Neuronal stem cell (in vitro differentiated cells): ENCODE results near the gene ERFL.

Experiments
- DNase-seq: peaks from one replicate; pipeline ENCODE4 v3.0.0-alpha.2; 2013; ENCODE audit warnings: low spot score
- H2AFZ ChIP-seq: one replicate; pipeline ENCODE4 v1.6.1; 2013; ENCODE audit warnings: mild to moderate bottlenecking, low read length, inconsistent platforms
- H2AK5ac ChIP-seq: 2 replicates; pipeline ENCODE4 v1.6.1; 2013; ENCODE audit warnings: low read depth, mild to moderate bottlenecking, inconsistent platforms, low read length, moderate library complexity, mixed read lengths
- H2BK120ac ChIP-seq: 2 replicates; pipeline ENCODE4 v1.6.1; 2013; ENCODE audit warnings: low read depth, mild to moderate bottlenecking, inconsistent platforms, low read length, moderate library complexity, mixed read lengths
- H2BK12ac ChIP-seq: one replicate; pipeline ENCODE4 v1.6.1; 2013; ENCODE audit warnings: low read length, inconsistent platforms
- H2BK15ac ChIP-seq: 2 replicates; pipeline ENCODE4 v1.6.1; 2013; ENCODE audit warnings: mild to moderate bottlenecking, low read length, inconsistent platforms, mixed read lengths
- H2BK5ac ChIP-seq: one replicate; pipeline ENCODE4 v1.6.1; 2013; ENCODE audit warnings: inconsistent platforms, mild to moderate bottlenecking, low read length, moderate library complexity
- H3K14ac ChIP-seq: one replicate; pipeline ENCODE4 v1.6.1; 2013; ENCODE audit warnings: low read length, inconsistent platforms
- H3K18ac ChIP-seq: 2 replicates; pipeline ENCODE4 v1.6.1; 2013; ENCODE audit warnings: low read length, inconsistent platforms
- H3K23ac ChIP-seq: 2 replicates; pipeline ENCODE4 v1.6.1; 2013; ENCODE audit warnings: low read depth, mild to moderate bottlenecking, mixed read lengths, low read length, inconsistent platforms; ENCODE audit not compliant: poor library complexity
- H3K27ac ChIP-seq: replicated peaks from 3 replicates; pipeline ENCODE4 v1.5.1; 2013; ENCODE audit warnings: low read length, inconsistent platforms
- H3K27me3 ChIP-seq, 3 experiments: 2 replicates each; pipeline ENCODE4 v1.6.1; 2013; ENCODE audit warnings: low read length in 3 of 3, mild to moderate bottlenecking in 2 of 3, inconsistent platforms in 1 of 3, low read depth in 1 of 3, mixed read lengths in 1 of 3, moderate library complexity in 1 of 3; ENCODE audit not compliant: control insufficient read depth in 3 of 3, insufficient read depth in 3 of 3
- H3K36me3 ChIP-seq, 2 donors: replicated peaks in 1 of 2; 2 replicates each; pipeline ENCODE4 v1.6.1; 2013; ENCODE audit warnings: low read length in 2 of 2; ENCODE audit not compliant: control insufficient read depth in 2 of 2, insufficient read depth in 2 of 2
- H3K4ac ChIP-seq: 2 replicates; pipeline ENCODE4 v1.6.1; 2013; ENCODE audit warnings: inconsistent platforms, mild to moderate bottlenecking, low read length, moderate library complexity
- H3K4me1 ChIP-seq, 2 donors: 1 replicate in 1 of 2; 2 replicates in 1 of 2; pipeline ENCODE4 v1.6.1; 2013; ENCODE audit warnings: low read length in 2 of 2, low read depth in 1 of 2; ENCODE audit not compliant: control insufficient read depth in 2 of 2, insufficient read depth in 1 of 2
- H3K4me2 ChIP-seq: one replicate; pipeline ENCODE4 v1.6.1; 2013; ENCODE audit warnings: mild to moderate bottlenecking, low read length, inconsistent platforms; ENCODE audit not compliant: insufficient read depth, poor library complexity, severe bottlenecking
- H3K4me3 ChIP-seq, 2 donors: 2 replicates each; pipeline ENCODE4 v1.5.1; 2013; ENCODE audit warnings: low read length in 2 of 2, mild to moderate bottlenecking in 2 of 2, inconsistent platforms in 1 of 2, moderate library complexity in 1 of 2
- H3K79me1 ChIP-seq: one replicate; pipeline ENCODE4 v1.6.1; 2013; ENCODE audit warnings: low read depth, mild to moderate bottlenecking, inconsistent platforms, low read length, moderate library complexity
- H3K9ac ChIP-seq: one replicate; pipeline ENCODE4 v1.6.1; 2013; ENCODE audit warnings: mild to moderate bottlenecking, low read depth, low read length, inconsistent platforms; ENCODE audit not compliant: poor library complexity
- H3K9me3 ChIP-seq, 2 donors: replicated peaks in 1 of 2; 2 replicates each; pipeline versions ENCODE3 to v1.6.1; 2013; ENCODE audit warnings: low read length in 2 of 2, mild to moderate bottlenecking in 2 of 2, inconsistent platforms in 1 of 2, low read depth in 1 of 2, mixed read lengths in 1 of 2, moderate library complexity in 1 of 2; ENCODE audit not compliant: control insufficient read depth in 2 of 2, insufficient read depth in 1 of 2
- H4K8ac ChIP-seq: one replicate; pipeline ENCODE4 v1.6.1; 2013; ENCODE audit warnings: low read depth, mild to moderate bottlenecking, inconsistent platforms, low read length, moderate library complexity
- H4K91ac ChIP-seq: one replicate; pipeline ENCODE4 v1.6.1; 2013; ENCODE audit warnings: low read length, low read depth, mild to moderate bottlenecking, inconsistent platforms; ENCODE audit not compliant: poor library complexity
- WGBS, 2 donors: extraction: QIAGEN DNeasy Blood & Tissue Kit; methylation state at CpG; one replicate each; pipeline ENCODE4 v1.1.7; 2013; ENCODE audit warnings: missing lambda C conversion rate in 2 of 2, mixed read lengths in 1 of 2; ENCODE audit not compliant: insufficient read length in 2 of 2, insufficient replicate concordance in 1 of 2; ENCODE audit errors: extremely low coverage in 2 of 2; 5-methylcytosine and 5-hydroxymethylcytosine counted together

Gene ERFL

GRCh38 chr19:41909706-41910105 is 18.5 kb downstream of the ERFL start:
- H3K27me3 ChIP-seq: peaks cover 24 to 50% (median 40%) of the 10 kb centered on the region in 3 experiments
- H2AFZ ChIP-seq: no peak overlapping the region
- H3K4me1 ChIP-seq: peaks cover 0 to 4% of the 10 kb centered on the region in 2 donors
- no peak overlapping the region for H3K9ac ChIP-seq
- no peak overlapping the region for H3K27ac ChIP-seq
- no peak overlapping the region for H4K8ac ChIP-seq
- DNase-seq: no peak
- no peak overlapping the region for H3K4me2 ChIP-seq
- H2BK5ac ChIP-seq: no peak overlapping the region
- no CpG with 5 or more reads among the region's 13 CpGs for WGBS, 2 donors
- H3K18ac ChIP-seq: no peak overlapping the region
- H2AK5ac ChIP-seq: no peak overlapping the region
- no peak overlapping the region for H2BK120ac ChIP-seq
- no peaks in the 10 kb centered on the region for H3K79me1 ChIP-seq
- no peak overlapping the region for H2BK12ac ChIP-seq
- H2BK15ac ChIP-seq: no peak overlapping the region
- H4K91ac ChIP-seq: no peak overlapping the region
- peaks cover 0 to 2% of the 10 kb centered on the region in 2 donors for H3K9me3 ChIP-seq
- H3K4me3 ChIP-seq: no peak overlapping the region
- peaks cover 6 to 13% of the 10 kb centered on the region in 2 donors for H3K36me3 ChIP-seq
- no peak overlapping the region for H3K23ac ChIP-seq
- H3K4ac ChIP-seq: no peak overlapping the region
- no peak overlapping the region for H3K14ac ChIP-seq

- Histone ChIP-seq H3K9ac (no peak overlapping the region), H2BK120ac (no peak overlapping the region), H2BK15ac (no peak overlapping the region), H3K79me1 (no peaks in the 10 kb centered on the region), H3K4me1 (peaks cover 0 to 4% of the 10 kb centered on the region in 2 donors), H3K4me3 (no peak overlapping the region), H4K8ac (no peak overlapping the region), H2BK5ac (no peak overlapping the region), H2AFZ (no peak overlapping the region), H3K36me3 (peaks cover 12 to 20% of the 10 kb centered on the region in 2 donors), H3K18ac (no peak overlapping the region), H3K27ac (no peak overlapping the region), H4K91ac (no peak overlapping the region), H3K4me2 (no peak overlapping the region), H2AK5ac (no peak overlapping the region), H3K23ac (no peak overlapping the region), H3K14ac (no peak overlapping the region), H3K27me3 (peaks cover 21 to 42% (median 33%) of the 10 kb centered on the region in 3 experiments), H2BK12ac (no peak overlapping the region), H3K4ac (no peak overlapping the region), H3K9me3 (peaks cover 0 to 2% of the 10 kb centered on the region in 2 donors)
- DNase-seq: no peak
- WGBS, 2 donors: no CpG with 5 or more reads among the region's 11 CpGs
These were observed 19.4 kb downstream of the ERFL start for GRCh38 chr19:41908724-41909464.

GRCh38 chr19:41907994-41908615 is 20.1 kb downstream of the ERFL start:
- Histone ChIP-seq H2BK12ac (no peak overlapping the region), H3K36me3 (peaks cover 16 to 27% of the 10 kb centered on the region in 2 donors), H3K27me3 (peaks cover 14 to 34% (median 26%) of the 10 kb centered on the region in 3 experiments), H3K4ac (no peak overlapping the region), H4K8ac (no peak overlapping the region), H2BK15ac (no peak overlapping the region), H3K18ac (no peak overlapping the region), H3K9me3 (peaks cover 0 to 2% of the 10 kb centered on the region in 2 donors), H2AK5ac (no peak overlapping the region), H3K9ac (peak overlapping the region; percentile 4), H3K4me3 (no peak overlapping the region), H2BK120ac (no peak overlapping the region), H4K91ac (no peak overlapping the region), H3K27ac (no peak overlapping the region), H3K23ac (peak overlapping the region; percentile 20), H3K14ac (no peak overlapping the region), H2BK5ac (no peak overlapping the region), H3K79me1 (peaks cover 2% of the 10 kb centered on the region), H3K4me2 (no peak overlapping the region), H2AFZ (no peak overlapping the region), H3K4me1 (peaks cover 0 to 4% of the 10 kb centered on the region in 2 donors)
- no CpG with 5 or more reads among the region's 25 CpGs for WGBS, 2 donors
- DNase-seq: no peak
